GM12872 (cell line): ENCODE measurements around the gene BARHL1.

ENCODE experiments used
- TF ChIP-seq, protein P1 (sequence below): IDR thresholded peaks from 3 replicates; pipeline ENCODE4 v1.5.1; 2011; ENCODE audit warnings: low read depth, mild to moderate bottlenecking, low read length, moderate library complexity; ENCODE audit not compliant: insufficient read depth

The BARHL1 gene

GRCh38 chr9:132572921-132573320 is 9.5 kb upstream of the BARHL1 start:
- TF ChIP-seq, protein P1, sequence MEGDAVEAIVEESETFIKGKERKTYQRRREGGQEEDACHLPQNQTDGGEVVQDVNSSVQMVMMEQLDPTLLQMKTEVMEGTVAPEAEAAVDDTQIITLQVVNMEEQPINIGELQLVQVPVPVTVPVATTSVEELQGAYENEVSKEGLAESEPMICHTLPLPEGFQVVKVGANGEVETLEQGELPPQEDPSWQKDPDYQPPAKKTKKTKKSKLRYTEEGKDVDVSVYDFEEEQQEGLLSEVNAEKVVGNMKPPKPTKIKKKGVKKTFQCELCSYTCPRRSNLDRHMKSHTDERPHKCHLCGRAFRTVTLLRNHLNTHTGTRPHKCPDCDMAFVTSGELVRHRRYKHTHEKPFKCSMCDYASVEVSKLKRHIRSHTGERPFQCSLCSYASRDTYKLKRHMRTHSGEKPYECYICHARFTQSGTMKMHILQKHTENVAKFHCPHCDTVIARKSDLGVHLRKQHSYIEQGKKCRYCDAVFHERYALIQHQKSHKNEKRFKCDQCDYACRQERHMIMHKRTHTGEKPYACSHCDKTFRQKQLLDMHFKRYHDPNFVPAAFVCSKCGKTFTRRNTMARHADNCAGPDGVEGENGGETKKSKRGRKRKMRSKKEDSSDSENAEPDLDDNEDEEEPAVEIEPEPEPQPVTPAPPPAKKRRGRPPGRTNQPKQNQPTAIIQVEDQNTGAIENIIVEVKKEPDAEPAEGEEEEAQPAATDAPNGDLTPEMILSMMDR: no peak

DNA sequence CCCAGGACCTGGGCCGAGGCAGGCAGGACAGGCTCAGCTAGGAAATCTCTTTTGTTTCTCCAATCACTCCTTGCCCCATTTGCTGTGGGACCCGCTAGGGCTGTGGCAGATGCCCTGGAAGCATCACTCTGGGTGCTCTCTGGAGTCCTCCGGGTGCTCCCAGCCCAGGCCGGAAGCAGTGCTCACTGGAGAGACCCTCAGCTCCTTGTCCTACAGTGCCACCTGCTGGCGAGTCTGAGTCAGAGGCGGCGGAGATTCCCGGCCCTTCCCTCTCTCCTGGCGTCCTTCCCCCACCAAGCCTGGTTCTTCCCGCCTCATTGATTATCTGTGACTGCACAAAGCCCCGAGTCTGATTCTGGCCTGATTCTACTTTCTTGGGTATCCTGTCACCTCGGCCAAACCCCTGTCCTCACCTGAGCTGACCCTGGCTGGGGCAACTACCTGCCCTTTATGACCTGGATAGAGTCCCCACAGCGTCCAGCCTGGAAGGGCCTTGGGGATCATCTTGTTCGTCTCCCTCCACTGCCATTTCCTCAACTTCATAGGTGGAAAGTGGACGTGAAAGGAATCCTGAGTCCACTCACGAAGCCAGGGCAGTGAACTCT is 7.3 kb upstream of the BARHL1 start:
- TF ChIP-seq, protein P1: peak; percentile 76

- TF ChIP-seq, protein P1: no peak
Observed at GRCh38 chr9:132575811-132576210, 6.6 kb upstream of the BARHL1 start.

GRCh38 chr9:132577119-132577518 is 5.3 kb upstream of the BARHL1 start:
- TF ChIP-seq, protein P1: no peak

DNA sequence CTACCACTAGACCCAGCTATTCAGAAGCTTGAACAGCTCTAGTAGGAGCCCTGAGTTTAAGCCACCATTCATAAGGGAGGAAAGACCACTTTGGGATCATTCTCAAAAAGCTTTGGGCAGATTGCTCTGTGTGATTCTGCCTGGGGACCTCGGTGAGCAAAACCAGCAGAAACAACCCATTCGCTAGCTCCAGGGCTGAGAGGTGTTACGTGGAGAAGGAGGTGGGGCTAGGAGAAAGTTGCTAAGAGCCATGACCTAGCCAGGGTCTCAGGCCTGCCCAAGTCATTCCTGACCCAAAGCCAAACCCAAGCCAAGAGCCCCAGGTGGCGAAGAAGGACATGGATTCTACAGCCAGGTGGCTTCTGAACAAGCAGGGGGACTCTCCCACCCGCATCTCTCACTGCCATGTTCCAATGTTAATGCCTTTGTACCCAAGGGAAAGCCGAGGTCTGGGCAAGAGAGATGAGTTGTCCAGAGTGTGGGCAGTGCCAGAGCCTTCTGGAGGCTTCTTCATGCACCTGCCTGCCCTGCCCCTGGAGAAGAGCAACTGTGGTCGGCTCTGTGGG is 4.0 kb upstream of the BARHL1 start:
- TF ChIP-seq, protein P1: no peak

- TF ChIP-seq, protein P1: no peak
Observed at GRCh38 chr9:132579427-132579798, 3.0 kb upstream of the BARHL1 start.

DNA sequence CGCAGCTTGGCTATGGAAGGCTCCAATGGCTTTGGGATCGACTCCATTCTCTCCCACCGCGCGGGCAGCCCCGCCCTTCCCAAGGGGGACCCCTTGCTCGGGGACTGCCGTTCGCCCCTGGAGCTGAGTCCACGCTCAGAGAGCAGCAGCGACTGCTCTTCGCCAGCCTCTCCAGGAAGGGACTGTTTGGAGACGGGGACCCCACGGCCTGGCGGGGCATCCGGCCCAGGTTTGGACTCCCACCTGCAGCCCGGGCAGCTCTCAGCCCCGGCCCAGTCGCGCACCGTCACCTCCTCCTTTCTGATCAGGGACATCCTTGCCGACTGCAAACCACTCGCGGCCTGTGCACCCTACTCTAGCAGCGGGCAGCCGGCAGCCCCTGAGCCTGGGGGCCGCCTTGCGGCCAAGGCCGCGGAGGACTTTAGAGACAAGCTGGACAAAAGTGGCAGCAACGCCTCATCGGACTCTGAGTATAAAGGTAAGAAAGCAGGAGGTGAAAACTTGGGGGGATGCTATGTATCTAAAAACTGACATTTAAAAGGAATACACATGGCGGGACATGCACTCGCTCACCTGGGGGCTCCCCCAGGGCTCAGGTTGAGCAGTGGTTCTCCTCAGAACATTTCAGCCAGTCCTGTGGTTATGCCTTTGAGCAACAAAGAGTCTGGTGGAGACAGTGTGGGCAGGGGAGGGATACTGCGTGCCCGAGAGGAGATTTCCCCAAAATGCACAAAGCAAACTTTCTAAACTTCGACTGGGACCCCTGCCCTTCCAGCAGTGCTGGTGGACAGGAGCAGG is 579 bp downstream of the BARHL1 start:
- TF ChIP-seq, protein P1: no peak
